Measurements from ENCODE around the gene CHKA.
A peak's percentile ranks its signal among the peaks of the same experiment; 100 is the strongest.

The CHKA gene

GRCh38 chr11:68038718-68039525 lies 82.3 kb downstream of the CHKA start, which contains the start of gene TCIRG1:
TCIRG1 (plus strand) TSS chr11:68039025; CDS start chr11:68041272, 2,247 bp downstream.
- peak; percentile 93 for DNase-seq (ENCODE audit: low spot score)
- no peak for TF ChIP-seq CTCF (IDR thresholded peaks at IDR 0.05; ENCODE audit: extremely low read depth, missing control alignments)

- no peak for TF ChIP-seq CTCF (IDR thresholded peaks at IDR 0.05; ENCODE audit: extremely low read depth, missing control alignments)
- no peak for DNase-seq (ENCODE audit: low spot score)
Observed at GRCh38 chr11:68038226-68038717, 82.9 kb downstream of the CHKA start.

GRCh38 chr11:68037411-68038225 lies 83.6 kb downstream of the CHKA start:
- no peak for DNase-seq (ENCODE audit: low spot score)
- TF ChIP-seq CTCF (IDR thresholded peaks at IDR 0.05; ENCODE audit: extremely low read depth, missing control alignments), result no peak

- TF ChIP-seq CTCF (IDR thresholded peaks at IDR 0.05; ENCODE audit: extremely low read depth, missing control alignments), result no peak
- no peak for DNase-seq (ENCODE audit: low spot score)
Observed at GRCh38 chr11:68036717-68037239, 84.4 kb downstream of the CHKA start.

- TF ChIP-seq CTCF (IDR thresholded peaks at IDR 0.05; ENCODE audit: extremely low read depth, missing control alignments), result no peak
- DNase-seq (ENCODE audit: low spot score), result no peak
Observed at GRCh38 chr11:68036141-68036716, 85.0 kb downstream of the CHKA start.

- DNase-seq (ENCODE audit: low spot score), result no peak
- TF ChIP-seq CTCF (IDR thresholded peaks at IDR 0.05; ENCODE audit: extremely low read depth, missing control alignments), result no peak
Observed at GRCh38 chr11:68035266-68035876, 85.8 kb downstream of the CHKA start.
